LNCAP (cell line): ENCODE measurements around the gene SP140.

Experiments
- CTCF ChIP-seq: fragments of 450-650 bp; IDR thresholded peaks from 2 replicates; pipeline ENCODE4 v1.5.1; 2017; ENCODE audit warnings: mild to moderate bottlenecking

Gene SP140

GRCh38 chr2:230203110-230203676 lies 22.3 kb upstream of the SP140 start:
- no peak for TF ChIP-seq CTCF

GRCh38 chr2:230205034-230205433 lies 20.5 kb upstream of the SP140 start:
- no peak for TF ChIP-seq CTCF

GRCh38 chr2:230205721-230206120 lies 19.8 kb upstream of the SP140 start:
- no peak for TF ChIP-seq CTCF

- TF ChIP-seq CTCF: no peak
Measured at GRCh38 chr2:230208576-230208975, 17.0 kb upstream of the SP140 start.

GRCh38 chr2:230209422-230210051 lies 16.0 kb upstream of the SP140 start:
- TF ChIP-seq CTCF: no peak

GRCh38 chr2:230216489-230216888 lies 9.0 kb upstream of the SP140 start:
- TF ChIP-seq CTCF: no peak

- no peak for TF ChIP-seq CTCF
Measured at GRCh38 chr2:230217424-230217823, 8.1 kb upstream of the SP140 start.

GRCh38 chr2:230218421-230218820 lies 7.1 kb upstream of the SP140 start:
- TF ChIP-seq CTCF: no peak
